Left colon (tissue), 2 donors: Measurements from ENCODE around the gene ALDH4A1. TPM values are rescaled to one million over a fixed set of nuclear protein-coding genes. Genes with fewer than 3 reads are reported as not detected.

Source experiments
- ATAC-seq: fragments of 200-7000 bp; cut with Tn5 transposase; one replicate; pipeline ENCODE4 v1.9.1; 2020; ENCODE audit warnings: mild to moderate bottlenecking, moderate library complexity
- DNase-seq, 2 donors: peaks; one replicate each; pipeline ENCODE4 v3.0.0-alpha.2; 2020
- intact Hi-C, 2 donors: fragments of 100-400 bp; cut with DNase I in 1 of 2; cut with micrococcal nuclease in 1 of 2; formaldehyde crosslinking; loops; one replicate each; pipeline versions ENCODE4 v1.11.2 to v1.14.0; 2022; cut with DNase I, micrococcal nuclease
- long read RNA-seq: library from polyadenylated mRNA; unstranded; transcript quantifications from one replicate; pipeline ENCODE4 v2.0.0, GENCODE V29; 2021
- total RNA-seq, 2 donors: library from RNA; stranded (reverse); fragmentation: NEBNext Ultra II Directional; extraction: Animal tissue kit (Norgen Biotek cat#: 25700); gene quantifications; one replicate each; pipeline ENCODE4 v1.2.1, GENCODE V29; 2021
- donor health status: DM: no; HTN: no; CAD: no.
- donor health status: DM: yes; HTN: yes; CAD: no.

ALDH4A1 gene
- 1 to 10 TPM; 4.9 to 5.5 TPM for total RNA-seq
- long read RNA-seq, partial matches to known transcripts: 4 of 8 reads
- long read RNA-seq, other reads (novel, unspliced or antisense): 1 of 8 reads

GRCh38 chr1:18902523-18903290, at the start of gene ALDH4A1:
ALDH4A1 (minus strand) TSS chr1:18902555; CDS start chr1:18902523, 32 bp downstream.
- DNase-seq (peak; percentile 94 to 98), ATAC-seq (peak; percentile 95)
- intact Hi-C loops: no loop called here

GRCh38 chr1:18951818-18952391, 49.5 kb upstream of the ALDH4A1 start:
- ATAC-seq (no peak), DNase-seq (peak in 1 of 2 donors; percentile 56)
- intact Hi-C loops: no loop called here

GRCh38 chr1:18951416-18951815, 49.1 kb upstream of the ALDH4A1 start:
- ATAC-seq (no peak), DNase-seq (no peak)
- intact Hi-C loops: no loop called here

- ATAC-seq (no peak), DNase-seq (no peak)
- intact Hi-C loops: no loop called here
These were observed 48.2 kb upstream of the ALDH4A1 start for GRCh38 chr1:18950401-18951026.

- ATAC-seq (no peak), DNase-seq (no peak)
- intact Hi-C loops: no loop called here
These were observed 47.5 kb upstream of the ALDH4A1 start for GRCh38 chr1:18949686-18950400.

GRCh38 chr1:18948913-18949685, 46.7 kb upstream of the ALDH4A1 start:
- intact Hi-C loops: no loop called here
- peak in 1 of 2 donors; percentile 59 for DNase-seq

GRCh38 chr1:18948048-18948912, 45.9 kb upstream of the ALDH4A1 start:
- DNase-seq (peak in 1 of 2 donors; percentile 60), ATAC-seq (no peak)
- intact Hi-C loops: no loop called here

More at GRCh38 chr1:18948913-18949685, 46.7 kb upstream of the ALDH4A1 start:
- peak; percentile 55 for ATAC-seq

GRCh38 chr1:18947570-18947969, 45.2 kb upstream of the ALDH4A1 start:
- intact Hi-C loops: no loop called here
- DNase-seq (no peak), ATAC-seq (no peak)

- ATAC-seq (peak; percentile 63), DNase-seq (no peak)
- intact Hi-C loops: no loop called here
These were observed 44.4 kb upstream of the ALDH4A1 start for GRCh38 chr1:18946550-18947381.

GRCh38 chr1:18945401-18945849, 43.1 kb upstream of the ALDH4A1 start:
- ATAC-seq: peak; percentile 63
- DNase-seq: peak; percentile 61 to 73
- intact Hi-C loops: no loop called here

GRCh38 chr1:18944810-18945209, 42.5 kb upstream of the ALDH4A1 start:
- intact Hi-C loops: no loop called here
- ATAC-seq (no peak), DNase-seq (peak in 1 of 2 donors; percentile 64)

- intact Hi-C loops: no loop called here
- ATAC-seq: no peak
- DNase-seq: no peak
These were observed 41.7 kb upstream of the ALDH4A1 start for GRCh38 chr1:18943914-18944572.

- DNase-seq: no peak
- intact Hi-C loops: no loop called here
- no peak for ATAC-seq
These were observed 40.8 kb upstream of the ALDH4A1 start for GRCh38 chr1:18943162-18943561.

- DNase-seq (no peak), ATAC-seq (no peak)
- intact Hi-C loops: no loop called here
These were observed 40.0 kb upstream of the ALDH4A1 start for GRCh38 chr1:18942340-18942739.

- DNase-seq: no peak
- no peak for ATAC-seq
- intact Hi-C loops: no loop called here
These were observed 39.1 kb upstream of the ALDH4A1 start for GRCh38 chr1:18941221-18942141.
